Uterus (tissue), 2 donors: Measurements from ENCODE around the gene LRCH2.

Source experiments
- CTCF ChIP-seq, 4 experiments: fragments of 200-600 bp in 2 of 4; fragments of 450-650 bp in 2 of 4; sonication (generic) in 2 of 4; IDR thresholded peaks; one replicate each; pipeline ENCODE4 v1.5.1; 2016 to 2019; ENCODE audit warnings: antibody characterized with exemption in 4 of 4, mild to moderate bottlenecking in 2 of 4, moderate library complexity in 1 of 4
- POLR2A ChIP-seq, 2 donors: fragments of 450-650 bp; IDR thresholded peaks; one replicate each; pipeline ENCODE4 v1.6.1; 2016; ENCODE audit warnings: antibody characterized with exemption in 2 of 2, mild to moderate bottlenecking in 1 of 2, moderate library complexity in 1 of 2

GRCh38 chrX:115093191-115093590, 140.7 kb downstream of the LRCH2 start:
- no peak for TF ChIP-seq CTCF (IDR thresholded peaks at IDR 0.05)
- no peak for TF ChIP-seq POLR2A (IDR thresholded peaks at IDR 0.05)
